Testis (tissue), 3 donors: Measurements from ENCODE around the gene KCNH6. TPM values are rescaled to one million over a fixed set of nuclear protein-coding genes. Genes with fewer than 3 reads are reported as not detected.

Experiments used
- DNase-seq: peaks from one replicate; pipeline ENCODE4 v3.0.0-alpha.2; 2019
- H3K27ac ChIP-seq, 2 donors: fragments of 200-600 bp; sonication (generic); one replicate each; pipeline ENCODE4 v1.5.1; 2019
- H3K27me3 ChIP-seq: fragments of 200-600 bp; sonication (generic); one replicate; pipeline ENCODE4 v1.5.1; 2019
- H3K36me3 ChIP-seq: fragments of 200-600 bp; sonication (generic); one replicate; pipeline ENCODE4 v1.5.1; 2017; ENCODE audit warnings: low read depth; ENCODE audit errors: missing control alignments
- H3K4me1 ChIP-seq: fragments of 200-600 bp; sonication (generic); one replicate; pipeline ENCODE4 v1.5.1; 2019
- H3K4me3 ChIP-seq, 2 donors: fragments of 200-600 bp; sonication (generic); one replicate each; pipeline ENCODE4 v1.5.1; 2017 to 2019
- H3K9me3 ChIP-seq: fragments of 200-600 bp; sonication (generic); one replicate; pipeline ENCODE4 v1.5.1; 2017
- CTCF ChIP-seq, 3 experiments: fragments of 450-650 bp in 2 of 3; fragments of 200-600 bp in 1 of 3; sonication (generic) in 1 of 3; IDR thresholded peaks; one replicate each; pipeline ENCODE4 v1.5.1; 2016 to 2019; ENCODE audit warnings: antibody characterized with exemption in 3 of 3, mild to moderate bottlenecking in 2 of 3, moderate library complexity in 1 of 3
- POLR2A ChIP-seq: fragments of 450-650 bp; IDR thresholded peaks from one replicate; pipeline ENCODE4 v1.6.1; 2017; ENCODE audit warnings: antibody characterized with exemption, mild to moderate bottlenecking, moderate library complexity
- WGBS, 2 donors: methylation state at CpG; one replicate each; pipeline ENCODE4 v1.1.5; 2018; 5-methylcytosine and 5-hydroxymethylcytosine counted together
- intact Hi-C: fragments of 100-400 bp; cut with DNase I; formaldehyde crosslinking; loops from one replicate; pipeline ENCODE4 v1.15.1; 2023; ENCODE audit warnings: low total_unique reads
- polyA plus RNA-seq: library from polyadenylated mRNA; stranded (reverse); fragments of 350-450 nt; fragmentation: Illumina TruSeq; extraction: RNeasy Lipid Tissue Mini Kit (QIAGEN cat#74804); gene quantifications from one replicate; pipeline ENCODE4 v1.2.3, GENCODE V29; 2014; ENCODE audit warnings: low read depth, low replicate concordance; ENCODE audit not compliant: insufficient read depth
- total RNA-seq, 2 donors: library from RNA; depleted of rRNA; stranded (reverse); fragments of >200 nt; gene quantifications; one replicate each; pipeline ENCODE4 v1.2.3, GENCODE V29; 2016

KCNH6 gene
- total and polyA plus RNA-seq, 3 donors from 2014 or later: 0.79 to 1.7 (median 0.99) TPM

- Histone ChIP-seq H3K9me3 (no peaks in the 10 kb centered on the region), H3K36me3 (no peaks in the 10 kb centered on the region), H3K4me3 (peak overlapping the region; percentile 49 to 59), H3K27ac (no peak overlapping the region), H3K27me3 (no peaks in the 10 kb centered on the region), H3K4me1 (peaks cover 32% of the 10 kb centered on the region)
- TF ChIP-seq POLR2A: no peak
- TF ChIP-seq CTCF (IDR thresholded peaks at IDR 0.05): no peak
- WGBS, 2 donors: 11% methylated on average over 24 of the region's 36 CpGs; no CpG with 5 or more reads in 1 of the 2 donors
- DNase-seq: no peak
- intact Hi-C loops: loop anchor here (10.0 kb wide), 1 partner anchor 58 kb away; no protein-coding TSS in a partner anchor
Measured at GRCh38 chr17:63476459-63476853, 46.7 kb upstream of the KCNH6 start.

GRCh38 chr17:63476854-63477479 lies 46.2 kb upstream of the KCNH6 start, which contains the start of gene ACE:
TSS of gene ACE (plus strand) at chr17:63477061. CDS start at chr17:63477095, 34 bp downstream.
- no peaks in the 10 kb centered on the region for H3K9me3 ChIP-seq
- H3K27me3 ChIP-seq: no peaks in the 10 kb centered on the region
- H3K36me3 ChIP-seq: no peaks in the 10 kb centered on the region
- H3K4me1 ChIP-seq: peaks cover 32% of the 10 kb centered on the region
- TF ChIP-seq POLR2A: no peak
- TF ChIP-seq CTCF (IDR thresholded peaks at IDR 0.05): peak in 1 of 3 experiments; percentile 1
- intact Hi-C loops: loop anchor here (10.0 kb wide), 1 partner anchor 58 kb away; no protein-coding TSS in a partner anchor
- peak; percentile 61 for DNase-seq
- H3K27ac ChIP-seq: no peak within 1 kb of the TSS
- 0 to 1% methylated on average over 6 to 25 of the region's 78 CpGs for WGBS, 2 donors
- H3K4me3 ChIP-seq: peak within 1 kb of the TSS; percentile 49 to 59

- TF ChIP-seq POLR2A (no peak), CTCF (IDR thresholded peaks at IDR 0.05) (no peak)
- WGBS, 2 donors: 6 to 9% methylated on average over 16 to 44 of the region's 44 CpGs
- no peaks in the 10 kb centered on the region for H3K36me3 ChIP-seq
- peak overlapping the region; percentile 49 to 59 for H3K4me3 ChIP-seq
- DNase-seq: no peak
- H3K9me3 ChIP-seq: no peaks in the 10 kb centered on the region
- no peak overlapping the region for H3K27ac ChIP-seq
- peaks cover 32% of the 10 kb centered on the region for H3K4me1 ChIP-seq
- no peaks in the 10 kb centered on the region for H3K27me3 ChIP-seq
- intact Hi-C loops: loop anchor here (10.0 kb wide), 1 partner anchor 57 kb away; no protein-coding TSS in a partner anchor
Measured at GRCh38 chr17:63477480-63478440, 45.4 kb upstream of the KCNH6 start.

GRCh38 chr17:63478814-63479494 lies 44.2 kb upstream of the KCNH6 start:
- H3K4me3 ChIP-seq: no peak overlapping the region
- H3K27ac ChIP-seq: no peak overlapping the region
- DNase-seq: peak; percentile 83
- intact Hi-C loops: loop anchor here (10.0 kb wide), 1 partner anchor 56 kb away; no protein-coding TSS in a partner anchor
- H3K9me3 ChIP-seq: no peaks in the 10 kb centered on the region
- WGBS, 2 donors: 57 to 73% methylated on average over 9 to 16 of the region's 16 CpGs
- no peaks in the 10 kb centered on the region for H3K27me3 ChIP-seq
- no peak for TF ChIP-seq POLR2A
- TF ChIP-seq CTCF (IDR thresholded peaks at IDR 0.05): peak; percentile 57 to 62 (median 59)
- no peaks in the 10 kb centered on the region for H3K36me3 ChIP-seq
- H3K4me1 ChIP-seq: peaks cover 32% of the 10 kb centered on the region
